Stomach (tissue), 4 donors: ENCODE data around the gene HDHD5.

ENCODE experiments used
- CTCF ChIP-seq, 7 experiments: fragments of 450-650 bp in 4 of 7; fragments of 200-600 bp in 3 of 7; sonication (generic) in 3 of 7; IDR thresholded peaks; one replicate each; pipeline ENCODE4 v1.5.1; 2016 to 2019; ENCODE audit warnings: antibody characterized with exemption in 7 of 7, control low read depth in 2 of 7, mild to moderate bottlenecking in 1 of 7
- EP300 ChIP-seq: sonication (generic); formaldehyde crosslinking; IDR thresholded peaks from one replicate; pipeline ENCODE4 v1.6.1; 2017; ENCODE audit warnings: antibody characterized with exemption
- POLR2A ChIP-seq, 4 donors: fragments of 450-650 bp; IDR thresholded peaks; one replicate each; pipeline ENCODE4 v1.6.1; 2016; ENCODE audit warnings: antibody characterized with exemption in 4 of 4, control low read depth in 2 of 4, mild to moderate bottlenecking in 1 of 4, moderate library complexity in 1 of 4
- POLR2AphosphoS5 ChIP-seq, 3 donors: sonication (generic); formaldehyde crosslinking; IDR thresholded peaks; one replicate each; pipeline ENCODE4 v1.6.1; 2016; ENCODE audit warnings: antibody characterized with exemption in 3 of 3

DNA sequence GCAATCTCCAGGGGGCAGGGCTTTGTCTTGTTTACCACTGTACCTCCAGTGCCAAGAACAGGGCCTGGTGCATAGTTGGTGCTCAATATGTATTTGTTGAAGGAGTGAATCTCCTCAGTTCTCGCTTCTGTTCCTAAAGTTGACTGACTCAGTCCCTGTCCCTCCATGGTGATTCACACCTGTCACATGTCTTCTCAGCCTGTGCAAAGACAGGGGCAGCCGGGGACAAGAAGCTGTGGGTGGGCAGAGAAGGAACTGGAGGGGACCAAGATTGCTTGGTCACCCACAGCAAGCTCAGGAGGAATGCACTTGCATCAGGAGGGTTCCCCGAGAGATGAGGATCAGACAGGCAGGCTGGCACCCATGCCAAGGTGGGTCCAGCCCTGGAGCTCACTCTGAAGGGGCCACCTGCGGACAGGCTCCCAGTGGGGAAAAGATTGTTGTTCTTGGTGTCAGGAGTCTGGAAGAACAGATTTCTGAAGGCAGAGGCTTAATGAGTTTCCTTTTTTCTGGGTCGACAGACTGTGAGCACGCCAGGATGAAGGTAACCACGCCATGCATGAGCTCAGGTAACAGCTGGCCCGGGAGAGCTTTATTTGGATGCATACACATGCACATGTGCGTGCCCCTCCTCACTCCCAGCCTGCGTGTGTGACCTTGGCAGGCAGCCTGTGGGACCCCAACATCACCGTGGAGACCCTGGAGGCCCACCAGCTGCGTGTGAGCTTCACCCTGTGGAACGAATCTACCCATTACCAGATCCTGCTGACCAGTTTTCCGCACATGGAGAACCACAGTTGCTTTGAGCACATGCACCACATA lies 57.4 kb downstream of the HDHD5 start:
- TF ChIP-seq CTCF (IDR thresholded peaks at IDR 0.05) (no peak), POLR2A (IDR thresholded peaks at IDR 0.05) (no peak), POLR2AphosphoS5 (IDR thresholded peaks at IDR 0.05) (no peak), EP300 (no peak)
